ENCODE measurements around the gene UBE2L3. TPM values are rescaled to one million over a fixed set of nuclear protein-coding genes. Genes with fewer than 3 reads are reported as not detected.

UBE2L3 gene
- total RNA-seq, 1 donor from 2014 or later = 45.1 TPM

GRCh38 chr22:21632237-21632895, 64.9 kb downstream of the UBE2L3 start, which contains the start of gene CCDC116:
CCDC116 (plus strand) TSS chr22:21632760; CDS start chr22:21633182, 422 bp downstream.
- no peak for DNase-seq (ENCODE audit: low spot score in 2 of 2, unreplicated experiment in 2 of 2)
- H3K9me3 Mint-ChIP-seq = no peaks in the 10 kb centered on the region
- peaks cover 9% of the 10 kb centered on the region for H3K4me1 Mint-ChIP-seq
- no peaks in the 10 kb centered on the region for H3K27me3 Mint-ChIP-seq (ENCODE audit: low read depth)
- TF ChIP-seq, protein P1, sequence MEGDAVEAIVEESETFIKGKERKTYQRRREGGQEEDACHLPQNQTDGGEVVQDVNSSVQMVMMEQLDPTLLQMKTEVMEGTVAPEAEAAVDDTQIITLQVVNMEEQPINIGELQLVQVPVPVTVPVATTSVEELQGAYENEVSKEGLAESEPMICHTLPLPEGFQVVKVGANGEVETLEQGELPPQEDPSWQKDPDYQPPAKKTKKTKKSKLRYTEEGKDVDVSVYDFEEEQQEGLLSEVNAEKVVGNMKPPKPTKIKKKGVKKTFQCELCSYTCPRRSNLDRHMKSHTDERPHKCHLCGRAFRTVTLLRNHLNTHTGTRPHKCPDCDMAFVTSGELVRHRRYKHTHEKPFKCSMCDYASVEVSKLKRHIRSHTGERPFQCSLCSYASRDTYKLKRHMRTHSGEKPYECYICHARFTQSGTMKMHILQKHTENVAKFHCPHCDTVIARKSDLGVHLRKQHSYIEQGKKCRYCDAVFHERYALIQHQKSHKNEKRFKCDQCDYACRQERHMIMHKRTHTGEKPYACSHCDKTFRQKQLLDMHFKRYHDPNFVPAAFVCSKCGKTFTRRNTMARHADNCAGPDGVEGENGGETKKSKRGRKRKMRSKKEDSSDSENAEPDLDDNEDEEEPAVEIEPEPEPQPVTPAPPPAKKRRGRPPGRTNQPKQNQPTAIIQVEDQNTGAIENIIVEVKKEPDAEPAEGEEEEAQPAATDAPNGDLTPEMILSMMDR (IDR thresholded peaks at IDR 0.05; ENCODE audit: unreplicated experiment) = no peak
- peaks cover 7% of the 10 kb centered on the region for H3K36me3 Mint-ChIP-seq
- no peak within 1 kb of the TSS for H3K4me3 Mint-ChIP-seq
- no peak within 1 kb of the TSS for H3K27ac Mint-ChIP-seq

DNA sequence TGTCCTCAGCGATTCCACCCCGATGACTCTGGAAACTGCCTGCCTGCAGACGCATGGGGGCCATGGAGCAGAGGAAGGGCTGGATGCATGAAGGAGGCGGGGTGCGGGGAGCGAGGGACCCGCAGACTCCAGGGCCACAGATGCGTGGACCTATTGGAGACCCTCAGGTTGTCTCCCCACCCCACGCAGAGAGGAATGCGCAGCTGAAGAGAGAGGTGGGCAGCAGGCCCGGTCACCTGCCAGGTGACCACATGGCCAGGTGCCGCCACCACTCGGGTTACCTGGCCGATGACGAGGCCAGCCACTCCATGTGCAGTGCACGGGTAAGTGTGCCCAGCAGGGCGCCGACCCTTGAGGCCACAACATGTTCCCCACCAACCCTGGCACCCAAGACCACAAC, 65.4 kb downstream of the UBE2L3 start:
- no peak overlapping the region for H3K27ac Mint-ChIP-seq
- no peak for DNase-seq (ENCODE audit: low spot score in 2 of 2, unreplicated experiment in 2 of 2)
- H3K4me3 Mint-ChIP-seq = no peak overlapping the region
- no peaks in the 10 kb centered on the region for H3K27me3 Mint-ChIP-seq (ENCODE audit: low read depth)
- H3K36me3 Mint-ChIP-seq = peaks cover 4% of the 10 kb centered on the region
- TF ChIP-seq, protein P1 (IDR thresholded peaks at IDR 0.05; ENCODE audit: unreplicated experiment) = no peak
- H3K4me1 Mint-ChIP-seq = peaks cover 7% of the 10 kb centered on the region
- H3K9me3 Mint-ChIP-seq = no peaks in the 10 kb centered on the region

DNA sequence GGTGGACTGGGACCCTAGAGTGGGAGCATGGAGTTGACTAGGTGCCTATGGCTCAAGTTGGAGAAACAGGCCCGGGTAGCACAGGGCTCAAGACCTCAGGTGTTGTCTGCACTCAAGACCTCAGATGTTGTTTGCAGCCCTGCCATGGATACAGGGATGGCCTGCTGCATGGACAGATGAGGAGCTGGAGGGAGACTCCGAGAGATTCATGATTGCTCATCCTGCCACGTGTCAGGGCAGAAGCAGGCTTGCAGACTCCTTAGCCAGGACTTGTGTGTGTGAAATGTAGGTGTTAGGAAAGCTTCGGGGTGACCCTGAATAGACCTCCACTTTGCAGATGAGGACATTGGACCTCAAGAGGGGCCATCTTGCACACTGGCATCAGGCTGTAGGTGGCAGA, 66.0 kb downstream of the UBE2L3 start:
- Mint-ChIP-seq H3K27me3 (ENCODE audit: low read depth) (no peaks in the 10 kb centered on the region), H3K27ac (no peak overlapping the region), H3K36me3 (no peaks in the 10 kb centered on the region), H3K4me1 (peaks cover 2% of the 10 kb centered on the region), H3K9me3 (no peaks in the 10 kb centered on the region), H3K4me3 (no peak overlapping the region)
- TF ChIP-seq, protein P1 (IDR thresholded peaks at IDR 0.05; ENCODE audit: unreplicated experiment) = no peak
- no peak for DNase-seq (ENCODE audit: low spot score in 2 of 2, unreplicated experiment in 2 of 2)

DNA sequence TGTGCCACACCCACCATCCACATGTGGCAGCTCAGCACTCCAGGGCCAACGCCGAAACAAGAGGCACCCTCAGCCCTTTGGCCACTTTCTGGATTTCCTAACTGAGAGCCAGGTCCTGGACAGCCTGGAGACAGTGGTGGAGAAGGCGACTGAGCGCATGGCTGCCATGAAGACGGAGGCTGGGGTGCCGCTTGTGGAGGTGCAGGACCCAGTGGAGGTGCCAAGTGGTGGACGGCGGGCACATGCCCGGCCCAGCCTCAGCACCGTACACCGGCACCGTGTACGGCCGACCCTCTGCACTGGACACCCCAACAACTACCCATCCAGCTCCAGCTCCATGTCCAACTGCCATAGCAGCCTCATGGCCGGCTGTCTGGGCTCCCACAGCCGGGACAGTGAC, 66.6 kb downstream of the UBE2L3 start:
- Mint-ChIP-seq H3K4me1 (peaks cover 2% of the 10 kb centered on the region), H3K9me3 (no peaks in the 10 kb centered on the region), H3K4me3 (no peak overlapping the region), H3K27ac (no peak overlapping the region), H3K27me3 (ENCODE audit: low read depth) (no peaks in the 10 kb centered on the region), H3K36me3 (no peaks in the 10 kb centered on the region)
- DNase-seq (ENCODE audit: low spot score in 2 of 2, unreplicated experiment in 2 of 2) = no peak
- TF ChIP-seq, protein P1 (IDR thresholded peaks at IDR 0.05; ENCODE audit: unreplicated experiment) = no peak

DNA sequence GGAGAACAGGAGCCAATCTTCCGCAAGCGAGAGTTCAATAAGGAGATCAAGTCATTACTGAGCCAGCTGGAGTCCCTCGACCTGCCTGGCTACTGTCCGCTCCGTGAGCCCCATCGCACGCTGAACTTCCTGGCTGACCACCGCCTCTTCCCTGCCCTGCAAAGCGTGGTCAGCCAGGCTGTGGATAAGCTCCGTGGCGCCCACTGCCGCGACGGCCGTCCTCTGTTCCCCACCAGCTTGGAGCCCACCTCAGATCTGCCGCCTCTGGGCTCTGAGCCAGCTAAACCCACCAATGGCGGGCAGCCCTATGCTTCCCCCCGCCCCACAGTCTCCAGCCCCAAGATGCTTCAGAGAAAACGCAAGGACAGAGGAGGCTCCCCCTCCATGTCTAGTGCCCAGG, 67.3 kb downstream of the UBE2L3 start:
- H3K36me3 Mint-ChIP-seq = no peaks in the 10 kb centered on the region
- TF ChIP-seq, protein P1 (IDR thresholded peaks at IDR 0.05; ENCODE audit: unreplicated experiment) = no peak
- DNase-seq (ENCODE audit: low spot score in 2 of 2, unreplicated experiment in 2 of 2) = no peak
- H3K27me3 Mint-ChIP-seq (ENCODE audit: low read depth) = no peaks in the 10 kb centered on the region
- H3K4me3 Mint-ChIP-seq = no peak overlapping the region
- no peaks in the 10 kb centered on the region for H3K4me1 Mint-ChIP-seq
- H3K27ac Mint-ChIP-seq = no peak overlapping the region
- H3K9me3 Mint-ChIP-seq = no peaks in the 10 kb centered on the region

All from mesothelial cell of epicardium (in vitro differentiated cells).